Psoas muscle (tissue), 8 donors: ENCODE data around the gene PPFIBP2. TPM values are rescaled to one million over a fixed set of nuclear protein-coding genes. Genes with fewer than 3 reads are reported as not detected.

Experiments used
- ATAC-seq, 4 donors: fragments of 200-7000 bp; cut with Tn5 transposase; one replicate each; pipeline ENCODE4 v1.9.1; 2020; ENCODE audit warnings: moderate library complexity in 3 of 4, mild to moderate bottlenecking in 2 of 4
- DNase-seq, 2 donors: peaks; one replicate each; pipeline ENCODE4 v3.0.0-alpha.2; 2020
- H3K27ac ChIP-seq: fragments of 200-600 bp; one replicate; pipeline ENCODE4 v1.8.0; 2022
- H3K27me3 ChIP-seq, 3 donors: fragments of 200-600 bp in 1 of 3; one replicate each; pipeline versions ENCODE4 v1.6.1 to v1.8.0; 2013 to 2022; ENCODE audit warnings: low read length in 2 of 3, mild to moderate bottlenecking in 2 of 3, moderate library complexity in 1 of 3; ENCODE audit not compliant: insufficient read depth in 3 of 3
- H3K36me3 ChIP-seq, 2 donors: fragments of 200-600 bp in 1 of 2; one replicate each; pipeline versions ENCODE4 v1.6.1 to v1.8.0; 2013 to 2022; ENCODE audit warnings: low read depth in 1 of 2, mild to moderate bottlenecking in 1 of 2, moderate library complexity in 1 of 2; ENCODE audit not compliant: insufficient read depth in 1 of 2
- H3K4me1 ChIP-seq: fragments of 200-600 bp; one replicate; pipeline ENCODE4 v1.8.0; 2022
- H3K4me3 ChIP-seq: fragments of 200-600 bp; one replicate; pipeline ENCODE4 v1.8.0; 2022; ENCODE audit warnings: mild to moderate bottlenecking
- H3K9me3 ChIP-seq: fragments of 200-600 bp; one replicate; pipeline ENCODE4 v1.8.0; 2022
- WGBS, 3 donors: extraction: QIAGEN DNeasy Blood & Tissue Kit; methylation state at CpG; one replicate each; pipeline versions ENCODE4 v1.1.6 to v1.1.7; 2013; 5-methylcytosine and 5-hydroxymethylcytosine counted together
- intact Hi-C, 2 donors: fragments of 100-400 bp; cut with DNase I; formaldehyde crosslinking; loops; one replicate each; pipeline versions ENCODE4 v1.11.0 to v1.14.2; 2022
- polyA plus RNA-seq, 3 donors: library from polyadenylated mRNA; stranded (reverse); fragments of 200-250 nt; gene quantifications; one replicate each; pipeline ENCODE4 v1.2.3, GENCODE V29; 2013
- total RNA-seq, 4 donors: library from RNA; stranded (reverse); fragmentation: NEBNext Ultra II Directional in 2 of 4; extraction: Animal tissue kit (Norgen Biotek cat#: 25700) in 2 of 4; gene quantifications; one replicate each; pipeline versions ENCODE4 v1.2.1 to v1.2.4, GENCODE V29; 2021 to 2023
- TF ChIP-seq, protein P1 (sequence below): fragments of 200-600 bp; IDR thresholded peaks from one replicate; pipeline ENCODE4 v1.8.0; 2022; ENCODE audit warnings: antibody characterized with exemption
- donor health status: healthy with polysubstance abuse.
- donor health status: DM: no; HTN: no; CAD: no; lungs with moderate emphysema.
- donor health status: Bipolar disorder and iron deficiency.
- donor health status: healthy.
- donor health status: DM: yes; HTN: yes; CAD: no.
- donor health status: DM: no; HTN: no; CAD: no.
- donor health status: DM: no; HTN: no; CAD: no.
- donor health status: DM: yes; HTN: yes; CAD: no.

Gene PPFIBP2
- total and polyA plus RNA-seq, 7 donors, result 7.4 to 54.8 (median 19.7) TPM

- H3K4me1 ChIP-seq, result no peaks in the 10 kb centered on the region
- 71 to 81% (median 73%) methylated on average over 7 of the region's 7 CpGs for WGBS, 3 donors
- no peak overlapping the region for H3K27ac ChIP-seq
- peaks cover 11 to 97% of the 10 kb centered on the region in 2 donors for H3K36me3 ChIP-seq
- H3K4me3 ChIP-seq, result no peak overlapping the region
- DNase-seq (peak in 1 of 2 donors; percentile 43), ATAC-seq (peak; percentile 19 to 74 (median 64))
- no peaks in the 10 kb centered on the region for H3K9me3 ChIP-seq
- intact Hi-C loops, result no loop called here
- TF ChIP-seq, protein P1, sequence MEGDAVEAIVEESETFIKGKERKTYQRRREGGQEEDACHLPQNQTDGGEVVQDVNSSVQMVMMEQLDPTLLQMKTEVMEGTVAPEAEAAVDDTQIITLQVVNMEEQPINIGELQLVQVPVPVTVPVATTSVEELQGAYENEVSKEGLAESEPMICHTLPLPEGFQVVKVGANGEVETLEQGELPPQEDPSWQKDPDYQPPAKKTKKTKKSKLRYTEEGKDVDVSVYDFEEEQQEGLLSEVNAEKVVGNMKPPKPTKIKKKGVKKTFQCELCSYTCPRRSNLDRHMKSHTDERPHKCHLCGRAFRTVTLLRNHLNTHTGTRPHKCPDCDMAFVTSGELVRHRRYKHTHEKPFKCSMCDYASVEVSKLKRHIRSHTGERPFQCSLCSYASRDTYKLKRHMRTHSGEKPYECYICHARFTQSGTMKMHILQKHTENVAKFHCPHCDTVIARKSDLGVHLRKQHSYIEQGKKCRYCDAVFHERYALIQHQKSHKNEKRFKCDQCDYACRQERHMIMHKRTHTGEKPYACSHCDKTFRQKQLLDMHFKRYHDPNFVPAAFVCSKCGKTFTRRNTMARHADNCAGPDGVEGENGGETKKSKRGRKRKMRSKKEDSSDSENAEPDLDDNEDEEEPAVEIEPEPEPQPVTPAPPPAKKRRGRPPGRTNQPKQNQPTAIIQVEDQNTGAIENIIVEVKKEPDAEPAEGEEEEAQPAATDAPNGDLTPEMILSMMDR, result no peak
- no peaks in the 10 kb centered on the region for H3K27me3 ChIP-seq
These were observed 123.8 kb downstream of the PPFIBP2 start for GRCh38 chr11:7637447-7638157.

DNA sequence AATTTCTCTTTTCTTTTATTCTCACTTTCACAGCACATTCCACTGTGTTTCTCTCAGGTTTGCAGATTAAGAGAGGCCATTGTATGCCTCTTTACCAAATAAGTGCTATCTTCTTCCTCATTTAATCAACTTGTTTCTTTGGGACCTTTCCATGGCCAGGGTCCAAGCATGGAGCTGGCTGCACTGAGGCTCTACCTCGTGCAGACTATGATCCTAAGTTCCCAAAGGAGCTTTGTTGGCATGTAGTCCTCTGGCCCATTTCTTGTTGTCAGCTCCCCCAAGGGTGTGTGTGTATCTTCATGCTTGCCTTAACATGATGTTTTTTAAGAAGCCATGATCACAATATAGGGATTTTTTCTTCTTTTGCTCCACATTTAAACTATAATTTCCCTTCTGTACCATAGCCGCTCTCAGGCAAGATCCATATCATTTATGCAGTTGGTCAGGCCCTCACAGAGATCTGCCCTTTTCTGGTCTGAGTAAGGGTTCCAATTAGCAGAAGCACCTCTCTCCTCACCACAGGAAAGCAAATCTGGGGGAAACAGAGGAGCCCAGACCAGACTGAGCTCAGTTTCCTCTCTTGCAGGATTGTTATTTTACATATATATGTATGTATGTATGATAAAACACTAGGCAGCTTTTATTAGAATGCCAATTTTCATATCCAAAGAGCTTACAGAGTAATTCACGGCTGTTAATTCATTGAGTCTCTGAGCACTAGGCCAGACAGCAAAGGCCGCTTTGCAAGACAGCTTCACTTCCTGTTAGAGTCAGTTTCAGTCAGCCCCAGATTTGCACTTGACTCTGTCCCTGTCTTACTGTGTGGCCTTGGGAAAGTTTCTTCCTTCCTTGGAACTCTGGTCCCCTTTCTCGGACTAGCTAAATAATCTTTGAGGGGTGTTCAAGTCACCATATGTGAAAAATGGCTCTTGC lies 125.2 kb downstream of the PPFIBP2 start:
- no peak overlapping the region for H3K4me3 ChIP-seq
- H3K4me1 ChIP-seq, result no peaks in the 10 kb centered on the region
- H3K9me3 ChIP-seq, result no peaks in the 10 kb centered on the region
- H3K27me3 ChIP-seq, result no peaks in the 10 kb centered on the region
- peaks cover 11 to 97% of the 10 kb centered on the region in 2 donors for H3K36me3 ChIP-seq
- H3K27ac ChIP-seq, result no peak overlapping the region
- ATAC-seq (peak in 2 of 4 donors; percentile 50 to 52), DNase-seq (peak in 1 of 2 donors; percentile 27)
- TF ChIP-seq, protein P1, result no peak
- WGBS, 3 donors, result 69 to 71% (median 70%) methylated on average over 5 of the region's 5 CpGs
- intact Hi-C loops, result no loop called here

DNA sequence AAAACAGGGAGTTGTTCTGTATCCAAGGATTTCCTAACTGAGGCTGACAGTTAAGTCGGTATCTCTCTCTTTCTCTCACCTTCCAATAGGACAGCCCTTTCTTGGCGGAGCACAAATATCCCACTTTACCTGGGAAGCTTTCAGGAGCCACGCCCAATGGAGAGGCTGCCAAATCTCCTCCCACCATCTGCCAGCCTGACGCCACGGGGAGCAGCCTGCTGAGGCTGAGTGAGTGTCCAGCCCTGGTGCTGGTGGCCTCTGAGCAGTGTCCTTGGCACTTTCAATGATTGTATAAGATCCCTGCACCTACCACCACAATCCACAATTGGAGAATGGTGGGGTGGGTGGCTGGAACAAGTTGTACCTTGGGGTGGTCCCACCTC lies 125.8 kb downstream of the PPFIBP2 start:
- ATAC-seq, result no peak
- DNase-seq, result no peak
- Histone ChIP-seq H3K36me3 (peaks cover 7 to 95% of the 10 kb centered on the region in 2 donors), H3K27me3 (no peaks in the 10 kb centered on the region), H3K4me3 (no peak overlapping the region), H3K9me3 (no peaks in the 10 kb centered on the region), H3K4me1 (no peaks in the 10 kb centered on the region), H3K27ac (no peak overlapping the region)
- TF ChIP-seq, protein P1, result no peak
- intact Hi-C loops, result no loop called here
- WGBS, 3 donors, result 57 to 75% (median 70%) methylated on average over 5 of the region's 5 CpGs

DNA sequence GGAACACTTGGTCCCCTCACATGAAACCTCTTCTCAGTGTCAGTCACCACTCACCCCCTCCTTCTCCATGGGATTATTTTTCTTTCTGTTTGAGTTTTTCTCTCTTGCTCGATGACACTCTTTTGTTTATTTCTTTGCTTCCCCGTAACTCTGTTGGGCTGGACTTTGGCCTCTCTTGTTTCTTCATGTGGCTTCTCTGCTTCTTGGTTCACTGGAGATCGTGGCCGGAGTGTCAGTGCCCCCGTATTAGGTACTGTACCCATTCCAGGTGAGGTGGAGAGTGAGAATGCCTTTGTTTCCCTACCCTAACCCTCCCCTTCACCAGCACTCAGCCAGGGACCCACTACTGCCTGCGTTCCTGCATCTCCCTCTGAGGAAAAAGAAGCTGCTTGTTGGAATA lies 127.0 kb downstream of the PPFIBP2 start:
- intact Hi-C loops, result no loop called here
- ATAC-seq (no peak), DNase-seq (no peak)
- H3K36me3 ChIP-seq, result peaks cover 7 to 91% of the 10 kb centered on the region in 2 donors
- H3K27ac ChIP-seq, result no peak overlapping the region
- TF ChIP-seq, protein P1, result no peak
- 94 to 96% (median 95%) methylated on average over 6 of the region's 6 CpGs for WGBS, 3 donors
- H3K27me3 ChIP-seq, result no peaks in the 10 kb centered on the region
- H3K4me1 ChIP-seq, result no peaks in the 10 kb centered on the region
- no peak overlapping the region for H3K4me3 ChIP-seq
- no peaks in the 10 kb centered on the region for H3K9me3 ChIP-seq
